Stimulated activated CD4-positive, alpha-beta T cell treated with anti-CD3 and anti-CD28 coated beads, TNF-alpha, amount 100 ng/mL, for 4 hours (primary cell): ENCODE measurements around the gene NUDCD2.

Experiments
- DNase-seq, 3 experiments: peaks; one replicate each; pipeline ENCODE4 v3.0.0-alpha.2; 2020; ENCODE audit warnings: low read depth in 3 of 3

The NUDCD2 gene, protein sequence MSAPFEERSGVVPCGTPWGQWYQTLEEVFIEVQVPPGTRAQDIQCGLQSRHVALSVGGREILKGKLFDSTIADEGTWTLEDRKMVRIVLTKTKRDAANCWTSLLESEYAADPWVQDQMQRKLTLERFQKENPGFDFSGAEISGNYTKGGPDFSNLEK

DNA sequence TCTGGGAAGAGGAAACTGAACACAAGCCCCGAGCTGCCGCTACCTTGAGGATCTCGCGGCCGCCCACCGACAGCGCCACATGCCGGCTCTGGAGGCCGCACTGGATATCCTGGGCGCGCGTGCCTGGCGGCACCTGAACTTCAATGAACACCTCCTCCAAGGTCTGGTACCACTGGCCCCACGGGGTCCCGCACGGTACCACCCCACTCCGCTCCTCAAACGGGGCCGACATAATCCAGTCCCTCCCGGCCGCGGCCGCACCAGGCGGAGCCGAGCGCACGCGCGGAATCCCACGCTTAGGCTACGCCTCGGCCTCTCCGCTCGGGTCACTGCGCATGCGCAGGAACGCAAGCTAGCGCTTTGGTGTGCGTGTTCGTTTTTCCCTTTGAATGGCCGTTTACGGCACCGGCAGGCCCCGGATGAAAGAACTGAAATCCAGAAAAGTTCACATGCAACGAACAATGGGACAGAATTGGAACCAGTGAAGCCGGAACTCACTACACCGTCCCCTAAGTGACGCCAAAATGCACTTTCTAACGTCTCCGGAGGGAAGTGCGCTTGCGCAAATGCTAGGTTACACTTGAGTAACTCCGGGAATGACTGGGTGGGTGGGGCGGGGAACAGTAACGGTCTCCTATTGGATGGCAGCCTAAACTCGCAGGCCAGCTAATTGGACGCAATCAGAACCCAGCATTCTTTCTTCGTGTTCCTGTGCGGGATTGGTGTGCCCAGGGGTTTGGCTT, at the start of gene NUDCD2:
Gene NUDCD2, minus strand, starts transcription at position 284 of the 743 bp plus-strand sequence. Its CDS starts 52 bp downstream, at position 232.
- DNase-seq = peak; percentile 88 to 94 (median 92)

DNA sequence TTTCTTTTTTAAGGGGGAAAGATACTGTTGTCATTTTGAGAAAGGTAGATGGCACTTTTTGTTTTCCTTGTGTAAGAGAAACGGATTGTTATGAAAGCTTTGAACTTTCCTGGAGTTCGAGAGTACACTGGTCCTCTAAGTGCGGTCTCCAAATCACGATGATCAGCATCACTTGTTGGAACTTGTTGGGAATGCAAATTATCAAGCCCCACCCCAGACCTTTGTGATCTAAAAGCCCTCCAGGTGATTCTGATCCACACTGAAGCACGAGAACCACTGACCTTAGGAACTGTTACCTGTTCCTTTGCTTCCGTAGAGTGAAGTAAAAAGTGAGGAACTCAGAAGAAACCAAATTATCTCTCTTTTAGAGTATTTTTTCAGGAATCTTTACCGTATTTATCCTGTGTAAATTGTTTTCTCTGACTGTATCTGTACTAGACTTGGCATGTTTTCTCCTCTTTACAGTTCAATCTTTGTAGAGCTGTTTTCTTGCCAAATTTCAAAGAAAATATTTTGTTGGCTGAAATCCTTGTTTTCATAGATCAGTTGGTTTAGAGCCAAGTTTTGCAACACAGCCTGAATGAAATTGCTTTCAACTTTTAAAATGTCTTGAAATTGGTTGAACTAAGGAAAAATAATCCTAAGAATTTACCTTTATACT, 49.5 kb upstream of the NUDCD2 start:
- no peak for DNase-seq

DNA sequence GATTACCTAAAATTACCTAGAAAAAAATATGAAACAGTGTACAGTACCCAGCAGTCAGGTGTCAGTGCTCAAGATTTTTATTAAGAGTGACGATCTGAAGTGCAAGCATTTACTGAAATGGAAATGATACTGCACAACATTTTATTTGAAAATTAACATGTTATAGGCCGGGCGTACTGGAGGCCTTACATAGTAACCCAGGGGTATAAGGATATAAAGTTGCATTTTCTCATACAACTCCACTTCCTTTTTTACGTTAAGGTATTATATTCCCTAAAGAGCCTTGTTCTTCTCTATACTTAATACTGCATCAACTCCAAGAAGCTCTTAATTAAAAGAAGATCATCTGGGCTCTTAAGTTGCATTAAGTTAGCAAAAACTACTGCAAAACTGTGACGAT, 48.9 kb upstream of the NUDCD2 start:
- DNase-seq = no peak

DNA sequence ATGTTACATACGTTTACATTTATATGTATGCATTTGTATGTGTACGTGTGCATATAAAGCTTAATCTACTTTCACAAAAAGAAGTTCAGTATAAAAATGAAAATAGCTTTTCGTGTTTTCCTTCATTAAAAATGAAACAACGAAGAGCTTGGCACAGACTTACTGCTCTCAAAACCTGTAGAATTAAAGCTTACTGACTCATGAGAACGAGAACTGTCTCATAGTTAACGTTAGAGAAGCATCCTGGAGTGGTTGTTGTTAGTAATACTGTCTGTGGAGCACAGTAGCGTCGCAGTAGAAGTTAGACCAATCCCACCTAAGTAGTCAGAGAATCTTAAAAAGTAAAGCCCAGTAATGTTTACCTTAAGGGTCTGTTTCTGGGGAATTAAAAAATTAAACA, 46.8 kb upstream of the NUDCD2 start:
- no peak for DNase-seq

DNA sequence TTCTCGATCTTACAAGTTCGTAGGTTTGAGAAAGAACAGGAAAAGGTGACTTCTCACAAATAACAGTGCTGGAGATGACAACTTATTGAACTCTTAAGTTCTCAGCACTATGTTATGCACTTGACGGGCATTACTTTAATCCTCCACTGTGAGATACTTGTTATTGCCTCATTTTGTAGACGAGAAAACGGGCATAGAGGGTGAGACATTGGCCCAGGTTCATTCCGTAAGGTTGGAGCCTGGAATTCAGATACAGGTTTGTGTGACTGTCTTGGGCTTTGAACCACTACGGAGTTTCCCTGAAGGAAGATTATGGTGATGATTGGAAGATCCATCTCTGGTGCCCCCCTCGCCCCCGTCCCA, 46.2 kb upstream of the NUDCD2 start:
- DNase-seq = no peak

DNA sequence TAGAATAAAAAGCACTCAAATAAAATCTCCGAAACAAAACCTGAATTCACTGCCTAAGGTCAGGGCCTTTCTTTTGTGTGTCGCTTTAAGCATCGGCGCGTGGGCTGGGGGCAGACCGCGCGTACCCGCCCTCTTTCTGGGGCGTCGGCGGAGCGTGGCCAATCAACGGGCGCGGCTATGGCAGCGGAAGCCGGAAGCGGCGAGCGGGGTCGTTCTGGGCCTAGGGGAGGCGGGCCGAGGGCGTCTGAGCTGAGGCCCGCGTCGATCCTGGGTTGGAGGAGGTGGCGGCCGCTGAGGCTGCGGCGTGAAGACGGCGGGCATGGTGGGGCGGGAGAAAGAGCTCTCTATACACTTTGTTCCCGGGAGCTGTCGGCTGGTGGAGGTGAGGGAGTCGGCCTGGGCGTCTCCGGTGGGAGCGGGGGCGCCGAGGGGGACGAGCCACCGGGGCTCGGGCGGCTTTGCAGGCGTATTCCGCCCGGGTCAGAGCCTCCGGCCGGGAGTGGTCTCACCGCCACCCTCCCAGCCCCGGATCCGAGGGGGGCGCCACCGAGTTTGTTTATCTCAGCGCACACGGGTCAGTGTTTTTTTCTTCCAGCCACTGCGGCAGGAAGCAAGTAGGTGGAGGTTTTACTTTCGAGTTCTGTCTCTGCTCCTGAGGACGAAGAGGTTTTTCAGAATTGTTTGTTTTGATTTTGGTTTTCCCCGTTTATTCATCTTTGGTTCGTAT, 45.6 kb upstream of the NUDCD2 start, which contains the start of gene MAT2B:
Gene MAT2B, plus strand, starts transcription at position 252 of the 727 bp plus-strand sequence. Its CDS starts 68 bp downstream, at position 320.
- DNase-seq = peak; percentile 87 to 92 (median 91)

DNA sequence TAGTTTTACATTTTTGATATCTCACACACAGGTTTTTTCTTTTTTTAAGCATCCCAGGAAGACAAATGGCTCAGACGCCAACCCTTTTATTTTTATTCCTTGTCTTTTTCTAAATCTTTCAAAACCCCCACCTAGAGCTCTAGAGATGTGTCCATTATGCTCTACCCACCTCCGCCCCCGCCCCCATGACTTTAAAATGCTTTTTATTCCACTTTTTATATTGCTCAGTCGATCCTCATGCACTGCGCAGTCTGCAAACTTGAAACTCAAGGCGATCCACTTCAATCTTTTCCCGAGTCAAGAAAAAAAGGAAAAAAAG, 45.1 kb upstream of the NUDCD2 start:
- no peak for DNase-seq

DNA sequence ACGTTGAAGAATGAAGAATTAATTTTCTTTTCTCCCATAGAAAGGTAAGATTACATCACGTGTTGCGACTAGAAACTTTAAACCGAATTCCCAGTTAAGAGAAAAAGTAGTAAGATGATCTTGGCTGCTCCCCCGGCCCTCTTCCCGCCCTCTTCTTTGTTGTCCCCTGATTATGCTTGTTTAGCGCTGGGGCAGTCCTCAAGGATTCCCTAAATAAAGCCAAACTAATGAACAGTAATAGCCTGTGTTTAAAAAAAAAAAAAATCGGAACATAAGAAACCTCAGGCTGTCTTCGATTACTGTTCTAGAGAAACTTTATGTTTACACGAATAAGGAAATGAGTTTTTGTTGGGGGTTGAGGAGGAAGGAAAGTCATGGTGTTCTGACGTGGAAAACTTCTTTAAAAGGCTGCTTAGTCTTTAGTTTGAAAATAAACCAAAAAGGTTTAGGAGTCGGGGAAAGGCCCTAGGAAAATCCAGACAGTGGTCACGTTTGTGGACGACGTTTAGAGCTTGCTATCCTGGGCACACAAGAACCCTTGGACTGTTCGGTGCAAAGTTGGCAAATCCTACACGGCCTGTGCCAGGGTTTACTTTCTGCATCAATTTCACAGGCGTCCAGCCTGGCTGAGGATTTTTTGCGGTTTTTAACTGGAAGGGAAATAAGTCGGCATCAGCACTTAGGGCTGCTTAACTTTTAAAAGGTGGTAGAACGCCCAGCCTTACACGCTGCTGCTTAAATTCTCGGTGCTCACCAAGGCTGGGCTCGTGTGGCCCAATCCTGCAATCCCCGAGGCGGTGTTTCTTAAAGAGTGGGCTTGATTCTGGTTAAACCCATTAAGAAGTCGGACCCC, 44.4 kb upstream of the NUDCD2 start:
- DNase-seq = peak in 1 of 3 experiments; percentile 12

DNA sequence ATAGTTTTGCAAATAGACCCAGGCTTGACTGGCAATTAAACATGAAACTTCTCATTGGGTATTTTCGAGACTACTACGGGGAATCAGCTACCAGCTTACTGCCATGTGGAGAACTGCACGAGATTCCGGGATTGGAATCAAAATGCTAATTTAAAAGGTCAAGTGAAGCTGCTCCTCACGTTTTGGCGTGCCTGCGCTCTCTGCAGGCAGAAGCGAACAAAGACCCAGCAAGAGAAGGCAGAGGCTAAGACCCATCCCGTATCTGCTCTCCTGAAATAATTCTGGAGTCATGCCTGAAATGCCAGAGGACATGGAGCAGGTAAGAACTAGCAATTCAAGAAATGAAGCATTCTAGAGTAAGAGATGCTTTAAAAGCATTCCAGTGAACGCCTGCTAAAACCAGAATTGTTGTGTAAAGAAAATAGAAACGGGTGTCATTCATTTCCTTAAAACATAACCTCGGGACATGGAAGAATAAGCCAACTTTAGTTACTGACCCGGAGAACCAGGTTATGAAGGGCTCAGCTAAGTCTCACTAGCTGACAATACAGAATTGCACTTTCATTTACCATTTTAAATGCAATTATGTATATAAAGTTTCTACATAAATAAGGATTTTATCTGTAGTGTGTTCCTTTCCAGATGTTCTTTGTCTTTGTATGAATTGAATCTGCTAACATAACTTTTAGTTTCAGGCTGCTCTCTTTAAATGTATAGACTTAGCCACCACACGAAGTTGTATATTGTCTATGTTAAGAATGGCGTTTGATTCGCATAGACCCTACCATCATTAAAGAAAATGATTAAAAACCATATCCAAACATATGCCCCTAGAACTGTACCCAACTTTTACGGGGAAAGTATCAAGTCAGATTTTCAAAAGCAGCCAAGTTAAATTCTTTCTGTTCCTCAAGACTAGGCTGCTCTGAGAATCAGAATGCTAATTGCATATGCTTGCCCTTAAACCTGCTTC, 43.5 kb upstream of the NUDCD2 start:
- DNase-seq = peak in 1 of 3 experiments; percentile 11

DNA sequence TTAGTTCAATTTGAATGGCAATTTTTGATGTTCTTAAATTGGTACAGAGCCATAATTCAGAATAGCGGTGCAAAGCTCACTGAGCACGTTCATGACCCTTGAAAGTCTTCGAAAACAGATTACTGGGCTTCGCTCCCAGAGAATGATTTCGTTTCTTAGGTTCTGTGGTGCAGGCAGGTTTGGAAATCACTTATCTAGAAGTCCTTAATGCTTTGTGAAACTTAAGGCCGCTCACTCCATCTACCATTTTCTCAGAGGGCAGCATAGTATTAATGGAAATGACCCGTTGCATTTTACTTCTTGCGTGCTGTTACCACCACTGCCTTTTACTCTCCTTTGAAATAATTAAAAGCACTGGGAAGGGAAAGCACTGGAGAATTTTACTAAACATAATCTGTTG, 42.6 kb upstream of the NUDCD2 start:
- DNase-seq = no peak

DNA sequence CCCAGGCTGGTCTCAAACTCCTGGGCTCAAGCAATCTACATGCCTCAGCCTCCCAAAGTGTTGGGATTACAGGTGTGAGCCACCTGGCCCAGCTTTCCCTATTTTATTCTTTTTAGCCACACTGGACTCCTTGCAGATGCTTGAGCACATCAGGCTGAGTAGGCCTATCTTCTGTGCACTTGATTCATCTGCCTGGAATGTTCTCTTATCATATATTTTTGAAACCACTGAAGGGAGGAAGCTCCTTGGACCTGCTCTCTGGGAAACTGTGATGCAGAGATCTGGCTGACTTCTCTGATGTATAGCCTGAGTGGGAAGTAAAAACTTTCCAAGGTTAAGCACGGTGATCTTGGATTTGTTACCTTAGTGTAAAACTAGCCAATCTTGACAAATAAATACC, 39.0 kb upstream of the NUDCD2 start:
- DNase-seq = no peak

DNA sequence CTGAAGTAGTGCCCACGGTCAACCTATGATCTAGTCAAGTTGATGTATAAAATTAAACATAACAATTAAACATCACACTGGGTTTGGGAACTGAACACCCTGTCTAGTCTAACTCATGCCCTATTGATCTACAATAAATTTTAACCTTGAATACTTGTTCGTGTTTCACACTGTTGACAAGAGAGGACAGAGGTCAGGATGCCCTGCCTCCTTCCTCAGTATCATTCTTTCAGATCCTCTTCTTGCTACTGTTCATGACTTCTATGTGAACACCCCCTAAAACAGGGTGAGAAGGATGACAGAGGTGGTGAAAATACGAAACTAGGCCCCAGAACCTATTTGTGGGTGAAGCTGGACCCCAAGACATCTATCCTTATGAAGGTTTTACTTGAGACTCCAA, 37.4 kb upstream of the NUDCD2 start:
- DNase-seq = no peak

DNA sequence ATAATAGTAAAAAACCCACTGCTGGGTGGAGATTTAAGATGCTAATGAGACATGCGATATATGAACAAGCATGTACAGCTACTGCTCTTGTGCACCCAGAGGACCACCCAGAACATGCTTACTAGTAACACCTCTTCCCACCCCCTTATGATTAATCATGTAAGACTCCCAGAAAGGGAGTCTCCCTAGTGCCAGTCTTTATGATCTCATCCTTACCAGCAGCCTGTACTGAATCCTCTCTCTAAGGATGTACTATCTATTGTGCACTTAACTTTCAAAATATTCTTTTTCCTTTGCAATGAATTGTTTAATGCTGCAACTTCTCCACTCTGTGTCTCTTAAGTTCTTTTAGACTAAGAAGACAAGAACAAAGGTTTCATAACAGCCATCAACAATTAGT, 36.4 kb upstream of the NUDCD2 start:
- no peak for DNase-seq

DNA sequence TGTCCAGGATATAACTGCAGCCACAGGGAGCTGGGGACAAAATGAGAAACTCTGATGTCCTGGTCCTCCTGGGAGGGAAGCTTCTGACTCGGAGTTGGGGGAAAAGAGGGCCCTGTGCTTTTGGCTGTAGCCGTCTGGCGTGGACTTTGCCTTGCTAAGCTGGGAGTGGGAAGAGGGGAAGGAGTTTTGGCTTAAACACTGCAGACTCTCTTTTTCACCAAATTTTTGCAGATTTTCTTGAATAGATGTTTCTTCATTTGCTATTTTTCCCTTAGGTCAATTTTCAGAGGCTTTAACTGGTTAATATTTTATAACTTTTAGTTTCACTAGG, 29.8 kb upstream of the NUDCD2 start:
- no peak for DNase-seq

DNA sequence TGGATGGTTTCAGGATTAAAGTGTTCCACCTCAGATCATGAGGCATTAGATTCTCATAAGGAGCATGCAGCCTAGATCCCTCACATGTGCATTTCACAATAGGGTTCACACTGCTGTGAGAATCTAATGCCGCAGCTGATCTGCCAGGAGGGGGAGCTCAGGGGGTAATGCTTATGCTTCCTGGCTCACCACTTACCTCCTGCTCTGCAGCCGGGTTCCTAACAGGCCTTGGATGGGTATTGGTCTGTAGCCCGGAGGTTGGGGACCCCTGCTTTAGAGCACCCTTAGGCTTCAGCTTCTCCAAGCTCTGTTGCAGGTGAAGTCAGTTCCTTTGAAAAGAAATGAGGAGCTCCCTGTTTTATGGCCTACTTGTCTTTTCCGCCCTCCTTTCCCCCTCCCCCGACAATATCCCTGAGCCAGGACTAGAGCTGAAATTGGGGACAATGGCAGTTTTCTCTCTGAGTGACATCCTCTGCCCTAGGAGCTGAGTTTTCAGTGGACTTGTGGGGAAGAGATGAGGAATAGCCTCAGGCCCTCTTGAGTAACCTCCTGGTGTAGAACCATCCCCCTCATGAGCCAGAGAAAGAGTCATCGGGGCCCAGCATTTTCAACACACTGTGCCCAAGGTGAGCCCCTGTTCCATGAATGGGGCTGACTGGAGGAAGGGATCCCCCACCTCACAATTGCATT, 29.3 kb upstream of the NUDCD2 start:
- DNase-seq = no peak

DNA sequence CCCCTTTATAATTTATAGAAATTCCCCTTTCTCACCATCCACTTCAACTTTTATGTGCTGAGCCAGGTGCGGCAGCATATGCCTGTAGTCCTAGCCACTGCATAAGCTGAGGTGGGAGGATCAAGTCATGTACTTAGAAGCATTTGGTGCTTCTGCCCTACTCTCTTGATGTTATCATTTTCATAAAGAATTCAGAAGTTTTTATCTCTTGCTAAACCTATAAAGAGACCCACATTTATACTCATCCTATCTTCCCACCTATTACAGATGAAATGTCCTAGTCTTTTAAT, 19.0 kb upstream of the NUDCD2 start:
- DNase-seq = no peak

DNA sequence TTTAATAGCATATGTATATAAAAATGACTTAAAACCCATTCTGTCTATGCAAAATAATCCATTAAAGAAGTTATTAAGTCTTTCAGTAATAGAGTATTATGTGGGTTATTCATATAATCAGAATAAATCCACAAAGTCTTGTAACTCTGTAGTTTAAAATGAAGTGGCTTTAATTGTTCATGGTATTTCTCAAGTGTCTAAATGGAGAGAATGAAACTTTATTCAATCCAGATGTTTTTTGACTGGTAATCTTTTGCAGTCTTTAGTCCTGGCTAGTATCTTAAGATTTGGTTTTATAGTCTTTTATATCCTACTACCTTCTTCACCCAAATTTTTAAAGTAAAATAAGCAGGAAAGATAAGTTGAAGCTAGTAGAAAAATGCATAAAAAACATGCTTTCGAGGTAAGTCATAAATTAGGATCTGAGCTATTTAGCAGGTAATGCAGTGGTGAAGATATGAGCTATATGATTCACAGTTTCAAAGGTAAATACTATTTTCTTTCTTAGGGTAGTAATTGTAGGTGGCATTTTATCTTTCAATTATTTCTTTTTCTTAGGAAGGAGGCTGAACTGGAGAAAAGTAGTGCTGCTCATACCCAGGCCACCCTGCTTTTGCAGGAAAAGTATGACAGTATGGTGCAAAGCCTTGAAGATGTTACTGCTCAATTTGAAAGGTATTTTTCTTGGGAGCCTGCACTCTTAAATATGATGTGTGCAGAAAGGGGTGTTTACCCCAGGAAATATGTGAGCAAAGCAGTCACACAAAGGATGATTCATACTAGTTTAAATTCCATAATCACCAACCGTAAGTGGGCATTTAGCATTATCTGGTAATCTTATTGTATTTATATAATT, 18.5 kb upstream of the NUDCD2 start:
- no peak for DNase-seq

DNA sequence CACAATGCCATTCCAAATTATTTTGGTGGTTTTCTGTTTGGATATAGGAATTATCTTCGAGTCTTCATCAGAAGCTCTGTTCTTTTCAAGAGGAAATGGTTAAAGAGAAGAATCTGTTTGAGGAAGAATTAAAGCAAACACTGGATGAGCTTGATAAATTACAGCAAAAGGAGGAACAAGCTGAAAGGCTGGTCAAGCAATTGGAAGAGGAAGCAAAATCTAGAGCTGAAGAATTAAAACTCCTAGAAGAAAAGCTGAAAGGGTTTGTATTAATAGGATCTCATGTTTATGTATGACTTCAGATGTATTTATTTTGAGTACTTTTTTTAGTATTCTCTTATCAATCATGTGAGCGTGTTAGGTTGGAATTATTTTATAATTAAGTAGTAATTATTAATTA, 15.5 kb upstream of the NUDCD2 start:
- no peak for DNase-seq

DNA sequence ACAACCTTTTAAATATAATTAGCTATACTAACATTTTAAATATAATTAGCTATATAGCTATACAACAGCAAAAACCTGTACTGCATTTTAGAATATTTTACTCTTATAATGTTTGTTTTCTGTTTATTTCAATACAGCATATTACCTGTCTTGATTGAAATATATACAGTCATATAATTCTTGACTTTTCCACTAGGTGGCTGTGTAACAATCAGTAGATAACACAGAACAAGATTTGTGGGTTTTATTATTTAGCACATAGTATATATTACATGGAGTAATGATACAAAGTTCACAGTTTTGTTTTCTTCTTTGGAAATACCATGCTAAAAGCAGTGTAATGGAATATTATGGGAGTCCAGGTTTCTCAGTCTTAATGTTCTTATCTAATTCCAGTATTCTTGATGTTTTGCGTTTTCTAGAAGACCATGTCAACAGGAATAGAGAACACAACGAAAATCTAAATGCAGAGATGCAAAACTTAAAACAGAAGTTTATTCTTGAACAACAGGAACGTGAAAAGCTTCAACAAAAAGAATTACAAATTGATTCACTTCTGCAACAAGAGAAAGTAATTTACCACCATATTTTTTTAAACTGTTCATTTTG, 13.8 kb upstream of the NUDCD2 start:
- DNase-seq = no peak
